Measurements from ENCODE around the gene IL6R.

GRCh38 chr1:154386643-154387352 is 18.3 kb upstream of the IL6R start:
- no peak for TF ChIP-seq SIN3A (IDR thresholded peaks at IDR 0.05; ENCODE audit: borderline replicate concordance, insufficient read depth, low read length)
- no peak for TF ChIP-seq POLR2AphosphoS5 (IDR thresholded peaks at IDR 0.05; ENCODE audit: low read depth, low read length)
- no peak for TF ChIP-seq TAF1 (IDR thresholded peaks at IDR 0.05; ENCODE audit: borderline replicate concordance, insufficient read depth, low read length)
- TF ChIP-seq REST (IDR thresholded peaks at IDR 0.05; ENCODE audit: insufficient read depth in 1 of 2, low read depth in 2 of 2, low read length in 2 of 2) = no peak
